Measurements from ENCODE around the gene DBN1.
"Not testable (repeated sequence)": the region's sequence is repeated elsewhere in the genome, so short reads cannot be mapped to it uniquely, and the experiment has no call there.

The DBN1 gene

GRCh38 chr5:177491983-177492746 is 18.7 kb upstream of the DBN1 start:
- DNase-seq (ENCODE audit: low read depth, low spot score) = no peak
- no peak overlapping the region for H3K27ac ChIP-seq

GRCh38 chr5:177491429-177491945 is 18.1 kb upstream of the DBN1 start:
- no peak for DNase-seq (ENCODE audit: low read depth, low spot score)
- no peak overlapping the region for H3K27ac ChIP-seq

- DNase-seq (ENCODE audit: low read depth, low spot score) = no peak
- H3K27ac ChIP-seq = no peak overlapping the region
Measured at GRCh38 chr5:177490992-177491391, 17.6 kb upstream of the DBN1 start.

- DNase-seq (ENCODE audit: low read depth, low spot score) = no peak
Measured at GRCh38 chr5:177490311-177490991, 17.0 kb upstream of the DBN1 start.

GRCh38 chr5:177489119-177489716 is 15.8 kb upstream of the DBN1 start:
- H3K27ac ChIP-seq = no peak overlapping the region
- no peak for DNase-seq (ENCODE audit: low read depth, low spot score)

More at GRCh38 chr5:177490311-177490991, 17.0 kb upstream of the DBN1 start:
- H3K27ac ChIP-seq = no peak overlapping the region

- no peak overlapping the region for H3K27ac ChIP-seq
- no peak for DNase-seq (ENCODE audit: low read depth, low spot score)
Measured at GRCh38 chr5:177487975-177488374, 14.5 kb upstream of the DBN1 start.

GRCh38 chr5:177487144-177487543 is 13.7 kb upstream of the DBN1 start:
- no peak for DNase-seq (ENCODE audit: low read depth, low spot score)
- no peak overlapping the region for H3K27ac ChIP-seq

- H3K27ac ChIP-seq = no peak overlapping the region
- no peak for DNase-seq (ENCODE audit: low read depth, low spot score)
Measured at GRCh38 chr5:177486256-177486655, 12.8 kb upstream of the DBN1 start.

GRCh38 chr5:177485753-177486152 is 12.3 kb upstream of the DBN1 start:
- not testable (repeated sequence) for H3K27ac ChIP-seq; DNase-seq (ENCODE audit: low read depth, low spot score)

GRCh38 chr5:177484902-177485549 is 11.6 kb upstream of the DBN1 start:
- H3K27ac ChIP-seq = no peak overlapping the region
- no peak for DNase-seq (ENCODE audit: low read depth, low spot score)

- no peak overlapping the region for H3K27ac ChIP-seq
- no peak for DNase-seq (ENCODE audit: low read depth, low spot score)
Measured at GRCh38 chr5:177483994-177484901, 10.8 kb upstream of the DBN1 start.

GRCh38 chr5:177483042-177483441 is 9.6 kb upstream of the DBN1 start:
- no peak for DNase-seq (ENCODE audit: low read depth, low spot score)
- H3K27ac ChIP-seq = no peak overlapping the region

GRCh38 chr5:177482359-177482795 is 8.9 kb upstream of the DBN1 start:
- H3K27ac ChIP-seq = no peak overlapping the region
- DNase-seq (ENCODE audit: low read depth, low spot score) = no peak

- DNase-seq (ENCODE audit: low read depth, low spot score) = no peak
- peak overlapping the region; percentile 88 for H3K27ac ChIP-seq
Measured at GRCh38 chr5:177479774-177480173, 6.3 kb upstream of the DBN1 start.

GRCh38 chr5:177478711-177479646 is 5.5 kb upstream of the DBN1 start:
- DNase-seq (ENCODE audit: low read depth, low spot score) = no peak
- peak overlapping the region; percentile 88 for H3K27ac ChIP-seq

- H3K27ac ChIP-seq = peak overlapping the region; percentile 88
- no peak for DNase-seq (ENCODE audit: low read depth, low spot score)
Measured at GRCh38 chr5:177477701-177478477, 4.5 kb upstream of the DBN1 start.

- no peak for DNase-seq (ENCODE audit: low read depth, low spot score)
- no peak overlapping the region for H3K27ac ChIP-seq
Measured at GRCh38 chr5:177476531-177477233, 3.2 kb upstream of the DBN1 start.
